ENCODE data around the gene CD79B.

The CD79B gene

DNA sequence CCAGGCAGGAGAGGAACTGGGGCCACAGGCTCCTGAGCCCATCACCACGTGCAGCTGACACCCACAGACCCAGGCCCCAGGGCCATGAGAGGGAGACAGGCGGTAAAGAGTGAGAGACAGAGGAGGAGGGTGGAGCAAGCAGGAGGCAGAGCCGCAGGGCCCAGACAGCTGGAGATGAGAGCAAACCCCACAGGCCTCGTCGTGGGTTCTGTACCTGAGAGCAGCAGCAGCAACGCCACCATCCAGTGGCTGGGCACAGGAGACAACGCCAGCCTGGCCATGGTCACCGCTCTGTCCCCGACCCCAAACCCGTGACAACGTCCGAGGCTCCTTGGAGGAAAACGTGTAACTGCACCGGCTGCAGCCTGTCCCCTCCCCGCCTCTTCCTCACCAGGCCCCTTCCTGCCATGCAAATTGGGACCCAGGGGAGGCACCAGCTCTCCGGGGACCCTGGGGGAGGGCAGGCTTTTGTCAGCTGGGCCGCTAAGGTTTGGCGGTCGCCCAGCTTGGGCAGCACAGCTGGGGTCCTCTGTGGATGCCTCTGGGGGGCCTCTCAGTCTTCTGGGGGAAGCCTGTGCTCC is at the start of gene CD79B:
Gene CD79B (minus strand): TSS at position 351 of the 581 bp plus-strand sequence. CDS start 70 bp downstream, at position 281.
- no peak for DNase-seq (ENCODE audit: low read depth in 2 of 2)

DNA sequence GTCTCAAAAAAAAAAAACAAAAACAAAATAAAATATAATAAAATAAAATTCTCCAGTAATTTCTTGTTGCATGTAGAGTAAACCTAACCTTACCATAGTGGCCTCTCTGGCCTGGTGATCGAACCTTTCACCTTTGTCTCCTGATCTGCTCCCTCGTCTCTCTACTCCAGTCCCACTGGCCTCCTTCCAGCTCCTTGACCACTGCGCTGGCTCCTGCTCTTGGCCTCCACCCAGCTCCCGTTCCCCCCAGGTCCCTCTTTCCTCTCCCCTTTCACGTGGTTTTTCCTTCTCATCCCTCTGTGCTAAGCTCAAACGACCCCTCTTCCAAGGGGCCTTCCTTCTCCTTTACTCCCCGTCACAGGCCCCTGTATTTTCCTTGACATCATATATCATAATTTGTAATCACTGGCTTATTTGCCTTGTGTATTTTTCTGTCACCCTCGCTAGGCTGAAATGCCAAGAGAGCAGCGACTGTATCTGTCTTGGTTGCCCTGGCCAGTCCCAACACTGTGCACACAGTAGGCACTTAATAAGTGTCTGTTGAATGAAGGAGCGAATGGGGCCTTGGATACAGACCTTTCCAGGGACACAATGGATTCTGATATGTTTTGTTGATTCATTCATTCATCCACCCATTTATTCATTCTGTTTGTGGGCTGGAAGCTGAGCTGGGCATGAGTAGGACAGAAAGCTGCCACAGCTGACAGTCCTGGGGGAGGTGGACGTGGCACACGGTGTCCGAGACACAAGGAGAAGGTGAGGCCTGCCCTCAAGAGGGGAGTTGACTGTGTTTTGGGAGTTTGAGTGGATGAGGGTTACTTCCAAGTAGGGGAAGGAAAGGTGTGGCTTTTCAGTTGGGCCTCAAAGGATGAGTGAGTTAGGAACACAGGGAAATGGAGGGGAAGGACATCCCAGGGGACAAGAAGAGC is 46.4 kb upstream of the CD79B start:
- no peak for DNase-seq (ENCODE audit: low read depth in 2 of 2)

- no peak for DNase-seq (ENCODE audit: low read depth in 2 of 2)
Observed at GRCh38 chr17:63976702-63977101, 44.6 kb upstream of the CD79B start.

GRCh38 chr17:63975541-63976092 is 43.5 kb upstream of the CD79B start:
- no peak for DNase-seq (ENCODE audit: low read depth in 2 of 2)

GRCh38 chr17:63974594-63975192 is 42.6 kb upstream of the CD79B start:
- DNase-seq (ENCODE audit: low read depth in 2 of 2), result no peak

DNA sequence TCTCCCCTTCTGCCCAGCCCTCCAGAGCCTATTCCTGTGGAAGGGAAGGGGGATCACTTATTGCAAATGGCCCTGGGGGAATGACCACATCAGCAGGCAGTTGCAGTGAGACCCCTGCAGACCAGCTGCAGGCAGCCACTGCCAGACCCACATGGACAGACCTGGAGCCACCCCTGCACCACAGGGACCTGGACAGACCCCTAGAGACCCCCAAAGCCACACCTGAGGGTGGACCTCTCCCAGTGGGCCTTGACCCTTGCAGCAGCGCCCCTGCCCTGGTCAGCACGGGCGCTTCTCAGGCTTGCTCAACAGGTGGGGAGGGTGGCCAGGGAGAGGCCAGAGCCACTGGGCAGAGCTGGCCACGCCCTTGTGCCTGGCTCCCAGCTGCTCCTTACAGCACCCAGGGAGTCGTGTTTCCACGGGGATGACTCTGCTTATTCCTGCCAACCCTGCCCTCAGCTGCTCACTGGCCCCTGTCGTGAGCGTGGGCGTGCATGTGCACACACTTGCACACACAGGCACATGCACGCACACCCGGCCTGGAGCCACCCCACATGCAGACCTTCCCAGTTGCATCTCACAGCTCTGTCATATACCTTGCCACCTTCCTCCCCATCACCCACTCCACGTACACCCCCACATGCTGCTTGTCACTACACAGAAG is 41.9 kb upstream of the CD79B start:
- DNase-seq (ENCODE audit: low read depth in 2 of 2), result no peak

DNA sequence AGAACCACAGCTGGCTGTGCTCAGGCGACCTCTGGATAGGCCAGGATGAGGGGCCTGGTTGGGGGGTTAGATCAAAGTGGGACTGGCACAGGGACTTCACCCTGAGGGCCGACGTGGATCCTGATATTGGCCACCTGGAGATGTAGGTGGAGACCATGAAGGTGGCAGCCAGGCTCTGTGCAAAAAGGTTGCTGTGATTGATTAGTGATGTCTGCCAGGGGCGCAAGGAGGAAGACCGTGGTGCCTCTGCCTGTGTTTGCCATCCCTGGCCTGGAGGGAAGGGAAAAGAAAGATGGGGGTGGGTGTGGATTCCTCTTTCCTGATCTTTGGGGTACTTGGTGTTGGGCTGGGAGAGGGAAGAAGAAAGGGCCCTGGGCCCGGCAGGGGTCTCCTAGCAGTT is 41.1 kb upstream of the CD79B start:
- DNase-seq (ENCODE audit: low read depth in 2 of 2), result no peak

DNA sequence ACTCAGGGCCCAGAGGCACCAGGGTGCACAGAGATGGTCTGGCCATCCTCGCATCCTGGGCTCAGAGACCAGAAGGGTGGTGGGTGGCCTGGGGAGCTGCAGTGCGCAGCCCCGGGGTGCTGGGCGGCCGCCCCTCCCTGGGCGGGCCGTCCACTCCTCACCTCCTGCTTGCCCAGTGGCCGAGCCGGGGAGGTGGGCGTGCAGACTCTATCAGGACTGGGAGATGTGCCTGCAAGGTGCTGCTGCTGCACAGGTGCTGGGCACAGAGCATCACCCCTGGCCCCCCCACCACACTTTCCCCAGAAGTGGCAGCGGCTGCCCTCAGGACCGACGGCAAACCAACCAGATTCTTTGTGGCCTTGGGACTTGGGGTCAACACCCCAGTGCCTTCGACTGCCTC is 40.7 kb upstream of the CD79B start, which contains the start of gene SCN4A:
Gene SCN4A (minus strand): TSS at position 123 of the 400 bp plus-strand sequence. CDS start 77 bp downstream, at position 46.
- no peak for DNase-seq (ENCODE audit: low read depth in 2 of 2)

GRCh38 chr17:63969278-63969677 is 37.1 kb upstream of the CD79B start:
- no peak for DNase-seq (ENCODE audit: low read depth in 2 of 2)

GRCh38 chr17:63967953-63968352 is 35.8 kb upstream of the CD79B start:
- DNase-seq (ENCODE audit: low read depth in 2 of 2), result no peak

- no peak for DNase-seq (ENCODE audit: low read depth in 2 of 2)
Observed at GRCh38 chr17:63966646-63967264, 34.6 kb upstream of the CD79B start.

GRCh38 chr17:63963123-63963522 is 31.0 kb upstream of the CD79B start:
- DNase-seq (ENCODE audit: low read depth in 2 of 2), result no peak

GRCh38 chr17:63962298-63962744 is 30.2 kb upstream of the CD79B start:
- DNase-seq (ENCODE audit: low read depth in 2 of 2), result no peak

- no peak for DNase-seq (ENCODE audit: low read depth in 2 of 2)
Observed at GRCh38 chr17:63961355-63962212, 29.5 kb upstream of the CD79B start.

DNA sequence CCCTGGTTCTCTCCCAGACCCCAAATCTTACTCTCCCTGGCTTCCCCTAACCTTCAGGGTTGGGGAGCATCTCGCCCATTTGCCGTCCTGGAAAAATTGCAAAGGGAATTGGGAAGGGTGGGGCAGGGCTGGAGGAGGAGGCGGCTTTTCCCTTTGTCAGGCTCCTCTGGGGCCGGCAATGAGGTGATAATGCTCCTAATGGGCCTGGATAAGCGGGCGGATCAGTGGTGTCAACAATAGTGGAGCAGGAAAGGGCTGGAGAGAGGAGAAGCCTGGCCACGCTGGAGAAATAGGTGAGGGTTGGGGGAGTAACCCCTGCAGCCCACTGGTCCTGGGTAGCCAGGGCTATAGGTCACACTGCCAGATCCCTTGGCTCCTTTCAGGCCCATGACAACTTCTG is 28.3 kb upstream of the CD79B start:
- no peak for DNase-seq (ENCODE audit: low read depth in 2 of 2)

- no peak for DNase-seq (ENCODE audit: low read depth in 2 of 2)
Observed at GRCh38 chr17:63960006-63960405, 27.9 kb upstream of the CD79B start.

DNA sequence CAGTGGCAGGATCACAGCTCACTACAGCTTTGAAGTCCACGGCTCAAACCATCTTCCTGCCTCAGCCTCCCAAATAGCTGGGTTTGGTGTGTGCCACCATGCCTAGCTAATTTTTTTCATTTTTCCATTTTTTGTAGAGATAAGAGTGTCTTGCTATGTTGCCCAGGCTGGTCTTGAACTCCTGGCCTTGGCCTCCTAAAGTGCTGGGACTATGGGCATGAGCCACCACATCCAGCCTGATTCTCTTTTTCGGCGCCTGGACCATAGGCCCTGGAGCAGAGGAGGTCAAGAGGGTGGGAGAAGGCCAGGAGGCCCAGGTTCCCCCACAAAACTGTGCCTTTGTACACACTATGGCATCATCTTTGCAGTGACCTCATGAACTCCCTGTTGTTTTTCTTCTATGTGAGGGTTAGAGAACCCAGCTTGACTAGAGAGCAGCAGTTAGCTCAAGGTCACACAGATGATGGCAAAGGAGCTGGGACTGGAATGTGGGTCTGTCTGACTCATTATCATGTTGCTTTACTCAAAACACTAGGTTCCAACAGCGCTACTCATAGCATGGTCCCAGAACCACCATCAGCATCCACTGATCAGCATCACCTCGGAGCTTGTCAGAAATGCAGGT is 24.3 kb upstream of the CD79B start:
- DNase-seq (ENCODE audit: low read depth in 2 of 2), result no peak

DNA sequence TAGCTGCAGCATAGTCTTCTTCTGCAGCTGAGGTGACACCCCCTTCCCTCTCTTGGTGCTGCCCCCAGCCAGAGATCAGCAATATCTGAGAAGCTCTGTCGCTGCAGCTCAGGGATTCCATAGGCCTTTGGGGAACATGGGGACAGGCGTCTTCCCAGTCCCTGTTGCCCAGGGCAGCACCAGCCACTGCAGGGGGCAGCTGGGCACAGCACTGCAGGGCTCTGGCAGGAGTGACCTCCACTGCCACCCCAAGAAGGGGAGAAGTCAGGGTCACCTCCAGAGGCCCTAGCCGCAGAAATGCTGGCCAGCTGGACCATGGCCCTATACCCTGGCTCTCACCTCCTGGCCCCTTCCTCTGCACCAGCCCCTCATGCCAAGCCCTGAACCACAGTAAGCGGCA is 23.7 kb upstream of the CD79B start:
- DNase-seq (ENCODE audit: low read depth in 2 of 2), result no peak

DNA sequence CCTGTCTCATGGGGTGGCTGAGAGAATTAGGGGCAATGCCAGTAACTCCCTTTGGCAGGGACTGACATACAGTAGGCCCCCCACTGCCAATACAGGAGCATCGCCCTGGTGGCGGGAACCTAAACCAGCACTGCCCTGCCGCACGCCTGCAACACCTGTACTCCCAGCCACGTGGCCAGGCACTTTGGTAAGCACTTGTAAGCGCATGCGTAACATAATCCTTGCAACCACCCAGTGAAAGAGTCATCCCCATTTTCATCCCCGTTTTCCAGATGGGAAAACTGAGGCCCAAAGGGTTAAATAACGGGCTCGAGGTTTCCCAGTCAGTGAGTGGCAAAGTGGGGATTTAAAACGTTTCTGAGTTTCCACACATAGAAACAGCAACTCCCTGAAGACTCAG is 23.1 kb upstream of the CD79B start:
- no peak for DNase-seq (ENCODE audit: low read depth in 2 of 2)

Measured in stimulated activated CD8-positive, alpha-beta memory T cell treated with anti-CD3 and anti-CD28 coated beads, Interleukin-15, amount 100 ng/mL, for 4 hours (primary cell).